Renal cortex interstitium (tissue), 11 donors: Measurements from ENCODE around the gene MYL4. TPM values are rescaled to one million over a fixed set of nuclear protein-coding genes. Genes with fewer than 3 reads are reported as not detected.

ENCODE experiments used
- DNase-seq, 11 donors: peaks; one replicate each; pipeline ENCODE4 v3.0.0-alpha.2; 2013; ENCODE audit warnings: low read depth in 9 of 11, low spot score in 4 of 11; ENCODE audit errors: extremely low read depth in 1 of 11
- polyA plus RNA-seq, 3 donors: library from polyadenylated mRNA; unstranded; fragments of 120-200 nt; gene quantifications; one replicate each; pipeline ENCODE4 v1.2.1, GENCODE V29; 2013; ENCODE audit not compliant: insufficient read length in 3 of 3

The MYL4 gene
- polyA plus RNA-seq, 3 donors: 4.0 to 4.5 (median 4.4) TPM

DNA sequence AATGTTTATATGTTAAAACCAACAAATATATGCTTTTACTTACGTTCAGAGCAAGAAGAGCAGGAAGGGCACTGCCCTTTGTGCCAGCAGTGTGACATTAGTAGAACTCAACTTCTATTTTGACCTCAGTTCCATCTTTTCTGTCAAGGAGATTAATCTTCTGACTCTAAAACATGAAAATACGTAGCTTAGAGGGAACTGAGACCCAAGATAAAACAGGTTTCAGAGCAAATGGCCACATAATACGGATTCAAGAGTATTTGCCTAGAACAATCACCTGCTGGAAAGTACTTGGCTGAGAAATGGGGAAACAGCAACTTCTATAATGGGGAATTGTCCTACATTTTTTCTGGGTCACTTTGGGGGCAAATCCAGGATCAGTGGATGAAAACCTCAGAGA lies 22.2 kb downstream of the MYL4 start:
- DNase-seq: no peak

- no peak for DNase-seq
Measured at GRCh38 chr17:47231866-47232265, 22.7 kb downstream of the MYL4 start.

DNA sequence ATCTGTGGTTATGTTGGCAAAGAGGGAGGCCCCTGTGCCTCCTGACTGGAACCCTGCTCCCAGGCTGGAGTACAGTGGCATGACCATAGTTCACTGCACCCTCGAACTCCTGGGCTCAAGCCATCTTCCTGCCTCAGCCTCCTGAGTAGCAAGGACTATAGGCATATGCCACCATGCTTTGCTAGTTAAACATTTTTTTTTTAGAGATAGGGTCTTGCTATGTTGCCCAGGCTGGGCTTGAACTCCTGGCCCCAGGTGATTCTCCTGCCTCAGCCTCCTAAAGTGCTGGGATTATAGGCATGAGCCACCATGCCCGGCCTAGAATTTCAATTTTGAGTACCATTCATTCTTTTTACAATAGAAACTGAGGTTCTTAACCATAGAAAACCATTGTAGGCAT lies 23.3 kb downstream of the MYL4 start:
- no peak for DNase-seq

GRCh38 chr17:47235506-47235905 lies 26.4 kb downstream of the MYL4 start:
- DNase-seq: no peak

DNA sequence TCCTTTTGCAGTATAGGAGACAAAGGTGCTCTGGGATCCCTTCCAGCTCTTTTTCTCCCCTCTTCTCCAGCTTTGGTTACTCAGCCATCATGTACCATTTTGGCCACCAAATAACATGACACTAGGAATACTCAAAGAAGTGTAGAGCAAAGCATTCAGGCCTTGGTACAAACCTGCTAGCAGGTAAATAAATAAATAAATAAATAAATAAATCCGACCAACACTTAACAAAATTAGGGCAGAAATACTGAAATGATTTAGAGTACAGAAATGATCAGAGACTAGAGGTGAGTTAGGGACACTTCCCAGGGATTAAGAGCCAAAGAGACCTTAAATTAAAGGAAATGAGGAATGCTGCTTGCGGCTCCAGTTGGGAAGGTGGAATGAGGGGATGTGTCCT lies 26.8 kb downstream of the MYL4 start:
- DNase-seq: no peak

DNA sequence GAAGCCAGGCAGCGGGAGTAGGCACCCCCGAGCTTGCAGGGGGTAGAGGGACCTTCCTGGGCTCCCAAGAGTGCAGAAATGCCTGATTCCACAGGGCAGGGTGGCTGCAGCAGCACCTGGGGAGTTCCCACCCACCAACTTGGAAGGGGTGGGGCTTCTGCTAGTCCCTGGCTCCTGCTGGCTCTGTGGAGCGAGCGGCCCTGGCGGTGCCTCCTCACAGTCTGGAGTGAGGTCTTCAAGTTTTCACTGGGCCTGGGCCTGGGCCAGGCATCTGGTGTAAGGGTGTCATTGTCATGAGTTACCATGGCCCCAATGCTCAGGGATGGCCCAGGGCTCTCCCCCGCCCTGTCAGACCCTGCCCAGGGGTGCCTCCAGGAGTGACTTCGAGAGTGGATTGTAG lies 28.7 kb downstream of the MYL4 start:
- no peak for DNase-seq

DNA sequence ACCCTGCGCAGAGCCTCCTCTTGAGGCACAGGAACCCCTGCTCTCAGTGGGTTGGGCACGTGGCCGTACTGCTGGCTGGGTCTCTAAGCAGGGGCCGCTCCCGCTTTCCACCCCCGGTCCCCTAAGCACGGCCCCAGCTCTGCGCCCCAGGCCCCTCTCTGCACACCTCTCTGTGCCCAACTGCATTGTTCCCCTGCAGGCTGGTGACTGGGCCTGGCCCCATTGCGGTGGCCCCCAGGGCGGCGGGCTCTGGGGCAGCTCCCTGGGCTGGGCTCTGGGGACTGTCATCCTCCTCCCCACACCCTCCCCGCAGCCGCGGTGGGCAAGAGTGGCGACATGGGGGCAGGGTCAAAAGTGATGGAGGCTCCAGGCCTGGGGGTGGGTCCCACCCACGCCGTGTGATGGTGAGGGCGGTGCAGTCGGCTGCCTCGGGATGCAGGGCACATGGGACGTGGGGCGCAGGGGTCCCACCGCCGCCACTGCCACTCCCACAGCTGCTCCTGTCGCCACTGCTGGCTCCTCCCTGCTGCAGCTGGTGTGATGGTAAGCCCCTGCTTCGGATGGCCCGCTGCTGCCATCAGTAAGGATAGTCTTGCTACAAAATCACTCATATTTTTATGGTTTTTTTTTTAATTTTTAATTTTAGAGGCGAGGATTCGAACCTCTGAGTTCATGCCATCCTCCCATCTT lies 29.3 kb downstream of the MYL4 start:
- DNase-seq: no peak

DNA sequence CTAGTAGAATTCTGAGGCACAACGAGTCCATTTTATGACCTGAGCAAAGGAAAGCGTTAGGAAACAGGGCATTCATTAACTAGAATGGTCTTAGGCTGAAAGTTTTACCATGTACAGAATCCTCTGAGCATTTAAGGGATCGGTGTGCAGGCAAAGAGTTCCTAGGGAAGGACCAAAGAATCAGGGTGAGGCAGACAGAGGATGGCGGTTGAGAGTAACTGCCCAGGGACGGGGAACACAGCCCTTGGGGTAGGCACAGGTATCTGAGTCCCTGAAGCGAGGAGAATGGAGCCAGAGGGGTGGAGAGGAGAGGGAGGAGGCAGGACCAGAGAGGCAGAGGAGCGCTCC lies 30.4 kb downstream of the MYL4 start:
- DNase-seq: no peak

GRCh38 chr17:47239967-47240651 lies 31.0 kb downstream of the MYL4 start:
- no peak for DNase-seq

DNA sequence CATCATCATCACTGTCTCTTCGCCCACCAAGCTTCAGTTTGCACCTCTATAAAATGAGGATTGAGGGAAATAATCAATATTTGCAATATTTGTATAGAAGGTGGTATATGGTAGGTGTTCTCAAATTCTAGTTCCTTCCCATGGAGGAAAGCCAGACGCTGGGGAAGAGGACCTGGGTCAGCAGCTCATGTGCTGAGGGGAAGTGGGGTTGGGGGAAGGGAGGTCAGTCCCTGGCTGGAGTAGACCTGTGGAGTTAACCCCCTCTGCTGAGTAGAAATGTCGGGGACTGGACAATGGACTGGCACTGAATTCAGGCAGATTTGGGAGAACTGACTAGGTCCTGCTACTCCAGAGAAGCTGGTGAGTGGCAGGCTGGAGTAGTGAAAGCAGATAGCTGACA lies 31.7 kb downstream of the MYL4 start:
- no peak for DNase-seq

GRCh38 chr17:47242648-47243047 lies 33.5 kb downstream of the MYL4 start:
- no peak for DNase-seq

DNA sequence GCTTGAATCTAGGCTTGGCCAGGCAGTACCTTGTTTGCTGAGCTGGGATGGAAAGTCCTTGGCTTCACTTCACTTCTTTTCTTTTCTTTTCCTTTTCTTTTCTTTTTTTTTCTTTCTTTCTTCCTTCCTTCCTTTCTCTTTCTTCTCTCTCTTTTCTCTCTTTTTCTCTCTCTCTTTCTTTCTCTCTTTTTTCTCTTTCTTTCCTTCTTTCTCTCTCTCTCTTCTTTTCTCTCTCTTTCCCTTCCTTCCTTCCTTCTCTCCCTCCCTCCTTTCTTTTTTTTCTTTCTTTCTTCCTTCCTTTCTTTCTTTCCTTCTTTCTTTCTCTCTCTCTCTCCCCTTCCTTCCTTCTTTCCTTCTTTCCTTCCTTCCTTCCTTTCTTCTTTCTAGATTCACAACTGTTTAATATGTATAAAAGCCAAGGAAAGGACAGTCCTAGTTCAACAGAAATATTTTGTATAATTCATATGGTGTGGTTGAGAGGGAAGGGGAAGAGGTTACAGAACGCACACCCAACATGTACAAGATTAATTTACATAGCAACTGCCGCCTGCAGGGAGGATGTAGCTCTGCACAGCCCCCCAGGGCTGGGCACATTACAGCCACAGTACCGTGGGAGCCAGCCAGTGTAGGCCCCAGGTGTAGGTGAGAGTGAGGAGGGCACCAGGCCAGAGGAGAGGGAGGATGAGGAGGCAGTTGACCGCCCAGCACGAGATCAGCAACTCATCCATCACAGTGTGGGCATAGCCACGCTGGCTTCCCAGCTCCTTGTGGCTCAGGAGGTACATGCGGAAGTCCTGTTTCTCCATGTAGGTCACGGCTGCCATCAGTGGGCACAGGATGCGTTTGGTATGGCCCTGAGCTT lies 34.8 kb downstream of the MYL4 start:
- DNase-seq: no peak

- no peak for DNase-seq
Measured at GRCh38 chr17:47244697-47245096, 35.5 kb downstream of the MYL4 start.

- no peak for DNase-seq
Measured at GRCh38 chr17:47246120-47246519, 37.0 kb downstream of the MYL4 start.

- no peak for DNase-seq
Measured at GRCh38 chr17:47250855-47251254, 41.7 kb downstream of the MYL4 start.

GRCh38 chr17:47251421-47251940 lies 42.3 kb downstream of the MYL4 start:
- DNase-seq: no peak

GRCh38 chr17:47252209-47252608 lies 43.1 kb downstream of the MYL4 start:
- no peak for DNase-seq

- DNase-seq: no peak
Measured at GRCh38 chr17:47252766-47253512, 43.8 kb downstream of the MYL4 start.
